HL-60/S4 (cell line): ENCODE data around the gene TRRAP.

Experiments used
- in situ Hi-C: fragments of 300-500 bp; cut with MboI; formaldehyde crosslinking; loops from 2 replicates; pipeline ENCODE4 v1.14.3; 2022; ENCODE audit warnings: low sequenced_read_pairs

Gene TRRAP

DNA sequence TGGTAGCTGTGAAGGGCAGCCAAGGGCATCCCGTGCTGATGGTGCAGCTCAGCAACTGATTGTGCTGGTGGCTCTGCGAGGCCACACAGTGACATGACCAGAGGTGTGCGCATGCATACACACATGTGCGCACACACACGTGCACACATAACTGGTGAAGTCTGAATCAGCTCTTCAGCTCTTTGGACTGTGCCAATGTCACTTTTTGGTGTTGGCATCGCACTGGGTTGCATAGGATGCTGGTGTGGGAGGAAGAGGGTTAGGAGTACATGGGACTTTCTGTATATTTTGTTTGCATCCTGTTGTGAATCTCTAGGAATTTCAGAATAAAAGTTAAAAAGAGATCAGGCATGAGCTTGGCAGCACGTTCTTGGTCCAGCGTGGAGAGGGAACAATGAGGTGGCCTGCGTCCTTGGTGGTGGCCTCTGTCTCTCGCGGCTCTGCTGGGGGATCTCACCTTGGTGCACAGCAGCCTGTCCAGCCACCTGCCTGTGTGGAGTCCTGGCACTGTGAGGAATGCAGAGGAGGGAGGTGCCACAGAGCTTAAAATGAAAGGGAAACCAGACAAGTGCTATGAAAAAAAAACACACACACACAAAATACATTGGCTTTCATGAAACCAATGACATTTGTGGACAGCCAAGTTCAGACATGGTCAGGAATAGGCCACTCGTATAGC is 124.0 kb downstream of the TRRAP start:
- in situ Hi-C loops: no loop called here

- in situ Hi-C loops: no loop called here
Measured at GRCh38 chr7:99002827-99003212, 124.5 kb downstream of the TRRAP start.

DNA sequence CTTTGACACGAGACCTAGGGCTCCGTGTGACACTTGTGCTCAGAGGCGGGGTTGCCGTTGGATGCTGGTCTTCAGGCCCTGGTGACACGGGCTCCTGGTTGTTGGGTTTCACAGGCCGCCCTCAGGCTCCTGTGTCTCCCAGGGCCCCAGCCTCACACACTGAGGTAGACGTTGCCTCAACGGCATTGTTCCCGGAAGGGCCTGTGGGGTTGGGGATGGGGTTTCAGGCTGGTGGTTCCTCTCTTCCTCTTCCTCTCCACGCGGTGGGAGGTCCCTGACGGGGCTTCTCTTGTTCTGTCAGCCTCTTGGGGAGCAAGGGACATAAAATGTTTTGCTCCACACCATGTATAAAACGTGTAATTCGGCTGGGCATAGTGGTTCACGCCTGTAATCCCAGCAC is 125.1 kb downstream of the TRRAP start:
- in situ Hi-C loops: no loop called here

GRCh38 chr7:99004216-99004615 is 125.9 kb downstream of the TRRAP start:
- in situ Hi-C loops: no loop called here

DNA sequence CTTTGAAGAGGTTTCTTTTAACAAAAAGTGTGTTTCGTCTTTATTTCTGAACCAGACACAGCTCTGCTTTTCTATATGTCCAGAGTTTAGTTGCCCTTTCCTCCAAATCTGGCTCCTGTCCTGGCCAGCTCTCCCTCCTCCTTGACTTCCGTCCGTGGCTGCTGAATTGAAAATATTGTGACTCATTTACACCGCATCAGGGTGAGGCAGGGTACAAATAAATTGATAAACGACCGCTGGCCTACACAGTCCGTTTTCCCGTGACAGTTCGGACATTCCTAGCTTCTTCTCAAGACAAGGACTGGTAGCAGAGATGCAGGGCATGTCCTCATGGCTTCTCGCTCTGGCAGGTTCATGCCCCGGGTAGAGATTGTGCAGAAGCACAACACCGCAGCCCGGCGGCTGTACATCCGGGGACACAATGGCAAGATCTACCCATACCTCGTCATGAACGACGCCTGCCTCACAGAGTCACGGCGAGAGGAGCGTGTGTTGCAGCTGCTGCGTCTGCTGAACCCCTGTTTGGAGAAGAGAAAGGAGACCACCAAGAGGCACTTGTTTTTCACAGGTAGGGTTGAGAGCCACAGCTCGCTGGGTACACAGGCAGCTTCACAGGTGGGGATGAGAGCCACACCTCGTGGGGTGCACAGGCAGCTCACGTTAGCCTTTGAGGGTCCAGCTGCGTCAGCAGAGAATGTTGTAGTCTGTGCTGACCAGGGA is 126.6 kb downstream of the TRRAP start:
- in situ Hi-C loops: no loop called here

GRCh38 chr7:99005776-99006175 is 127.4 kb downstream of the TRRAP start:
- in situ Hi-C loops: no loop called here

DNA sequence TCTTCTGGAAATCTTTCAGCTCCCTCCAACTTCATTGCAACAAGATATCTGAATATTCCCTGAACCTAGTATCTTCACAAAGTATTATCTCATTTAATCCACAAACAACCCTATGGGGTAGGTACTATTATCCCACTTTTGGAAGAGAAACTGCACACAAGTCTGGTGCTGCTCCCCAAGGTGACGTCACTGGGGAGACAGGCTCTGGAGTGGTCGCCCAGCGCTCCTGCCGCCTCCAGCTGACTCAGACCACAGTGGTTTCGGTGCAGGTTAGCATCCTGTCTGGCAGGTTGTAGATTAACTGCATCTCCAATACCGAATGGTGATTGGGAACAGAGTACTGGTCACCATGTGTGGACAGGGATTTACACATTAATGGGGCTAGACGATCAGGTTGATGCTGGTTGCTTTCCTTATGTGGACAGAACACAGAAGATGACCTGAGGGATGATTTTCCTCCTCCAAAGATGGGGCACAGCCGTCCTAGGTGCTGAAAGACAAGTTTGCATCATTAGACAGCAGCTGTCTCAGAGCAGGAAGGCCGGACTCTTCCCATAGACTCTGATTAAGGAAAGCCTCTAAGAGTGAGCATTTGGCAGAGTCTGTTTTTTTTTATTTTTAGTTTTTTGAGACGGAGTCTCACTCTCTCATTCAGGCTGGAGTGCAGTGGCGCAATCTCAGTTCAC is 128.6 kb downstream of the TRRAP start:
- in situ Hi-C loops: no loop called here

DNA sequence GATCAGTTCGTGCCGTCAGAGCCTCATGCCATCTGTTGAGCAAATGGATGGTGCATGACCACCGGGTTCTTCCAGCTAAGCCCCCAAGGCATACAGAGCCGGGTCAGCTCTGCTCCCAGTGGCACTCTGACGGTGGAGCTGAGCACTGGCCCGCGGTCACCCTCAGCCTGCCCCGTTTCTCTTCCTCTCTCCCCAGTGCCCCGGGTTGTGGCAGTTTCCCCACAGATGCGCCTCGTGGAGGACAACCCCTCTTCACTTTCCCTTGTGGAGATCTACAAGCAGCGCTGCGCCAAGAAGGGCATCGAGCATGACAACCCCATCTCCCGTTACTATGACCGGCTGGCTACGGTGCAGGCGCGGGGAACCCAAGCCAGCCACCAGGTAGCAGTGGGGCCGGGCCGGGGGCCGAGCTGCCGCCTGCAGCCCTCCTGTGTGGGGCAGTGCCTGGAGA is 129.9 kb downstream of the TRRAP start:
- in situ Hi-C loops: no loop called here

- in situ Hi-C loops: no loop called here
Measured at GRCh38 chr7:99008921-99009530, 130.7 kb downstream of the TRRAP start.

DNA sequence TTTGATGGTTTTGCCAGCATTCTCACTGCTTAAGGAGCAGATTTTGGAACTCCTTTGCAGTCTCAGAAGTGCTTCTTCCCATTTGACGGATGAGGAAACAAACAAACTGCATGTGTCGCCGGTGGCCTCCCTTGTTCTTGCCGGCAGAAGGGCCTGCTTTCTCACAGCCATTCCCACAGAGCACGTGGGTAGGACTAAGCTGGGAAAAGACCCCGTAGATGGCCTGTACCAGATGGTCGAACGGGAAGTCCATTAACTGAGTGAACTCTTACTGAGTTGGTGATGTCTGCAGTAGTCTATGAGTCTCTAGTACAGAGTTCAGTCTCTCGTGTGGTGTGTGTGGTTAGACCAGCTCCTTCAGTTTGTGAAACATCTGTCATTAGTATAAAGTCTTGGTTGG is 131.9 kb downstream of the TRRAP start:
- in situ Hi-C loops: no loop called here

GRCh38 chr7:99011341-99011705 is 133.0 kb downstream of the TRRAP start:
- in situ Hi-C loops: no loop called here

DNA sequence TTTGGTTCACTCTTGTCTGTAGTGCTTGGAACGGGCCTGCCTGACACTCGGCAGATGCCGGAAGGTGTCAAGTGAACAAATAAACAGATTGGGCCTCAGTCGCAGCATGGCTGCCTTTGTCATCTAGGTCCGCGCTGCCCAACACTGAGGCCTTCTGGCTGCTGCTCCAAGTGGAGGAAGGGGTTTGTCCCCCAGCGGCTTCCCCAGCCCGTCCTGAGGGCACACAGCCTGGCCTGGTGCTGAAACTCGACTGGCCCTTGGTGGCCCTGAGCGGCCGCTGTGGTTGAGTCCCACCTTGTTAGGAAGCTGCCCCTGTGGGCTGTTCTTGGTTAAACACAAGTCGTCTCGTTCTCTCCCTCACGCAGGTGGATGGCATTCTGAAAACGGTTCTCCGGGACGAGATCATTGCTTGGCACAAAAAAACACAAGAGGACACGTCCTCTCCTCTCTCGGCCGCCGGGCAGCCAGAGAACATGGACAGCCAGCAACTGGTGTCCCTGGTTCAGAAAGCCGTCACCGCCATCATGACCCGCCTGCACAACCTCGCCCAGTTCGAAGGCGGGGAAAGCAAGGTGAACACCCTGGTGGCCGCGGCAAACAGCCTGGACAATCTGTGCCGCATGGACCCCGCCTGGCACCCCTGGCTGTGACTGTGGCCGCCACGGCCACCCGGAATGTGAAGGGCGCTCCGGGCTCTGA is 133.5 kb downstream of the TRRAP start:
- in situ Hi-C loops: no loop called here

DNA sequence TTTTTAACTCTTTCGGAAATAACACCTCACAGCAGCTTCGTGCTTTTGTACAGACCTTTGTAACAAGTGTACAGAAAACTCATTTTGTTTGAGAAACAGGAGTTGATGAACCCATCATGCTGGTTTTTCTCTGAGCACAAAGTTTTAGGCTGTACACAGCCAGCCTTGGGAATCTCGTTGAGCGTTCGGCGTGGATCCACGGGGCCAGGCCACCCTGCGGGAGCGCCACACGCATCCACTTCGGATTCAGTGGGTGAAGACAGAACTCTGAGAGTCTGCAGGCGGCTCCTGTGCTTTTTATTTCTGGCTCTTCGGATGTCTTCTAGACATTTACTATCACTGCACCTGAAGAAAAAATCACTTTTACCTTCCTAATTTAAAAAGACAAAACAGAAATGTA is 134.4 kb downstream of the TRRAP start:
- in situ Hi-C loops: no loop called here

DNA sequence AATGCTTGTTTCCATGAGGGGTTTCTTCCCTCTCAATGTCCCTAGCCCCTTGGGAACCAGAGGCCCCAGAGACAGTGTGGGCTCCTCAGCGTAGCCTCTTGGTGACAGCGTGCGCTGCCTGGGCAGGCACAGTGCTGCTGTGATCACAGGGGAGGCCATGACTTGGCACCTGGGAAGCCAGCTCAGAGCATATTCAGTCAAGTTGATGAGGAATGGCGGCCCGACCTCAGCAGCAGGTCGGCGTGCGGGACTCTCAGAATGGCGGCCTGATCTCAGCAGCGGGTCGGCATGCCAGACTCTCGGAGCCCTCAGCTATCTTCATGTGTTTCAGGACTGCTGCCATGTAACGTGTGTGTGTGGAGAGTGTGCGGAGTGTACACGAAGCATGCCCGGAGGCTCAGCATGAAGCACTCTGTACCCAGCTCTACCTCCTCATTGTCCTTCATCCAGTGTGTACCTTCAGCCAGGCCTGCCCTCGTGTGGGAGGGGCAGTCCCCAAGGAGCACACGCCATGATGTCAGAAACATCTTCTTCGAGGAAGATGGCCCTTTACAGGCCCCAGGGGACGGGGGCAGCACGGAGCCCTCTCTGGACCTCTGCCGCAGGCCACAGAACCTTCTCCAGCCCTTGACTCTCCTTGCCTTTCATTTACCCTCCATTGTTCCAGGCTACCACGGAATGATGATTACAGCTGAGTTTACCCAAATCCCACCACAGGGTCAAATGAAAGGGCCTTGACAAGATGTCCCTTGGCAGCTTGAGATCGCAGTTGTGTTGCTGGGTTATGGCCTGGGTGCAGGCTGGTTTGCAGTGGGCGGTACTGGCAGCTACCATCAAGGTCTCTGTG is 135.2 kb downstream of the TRRAP start:
- in situ Hi-C loops: no loop called here

- in situ Hi-C loops: no loop called here
Measured at GRCh38 chr7:99014113-99014985, 136.0 kb downstream of the TRRAP start.

- in situ Hi-C loops: no loop called here
Measured at GRCh38 chr7:99016196-99016595, 137.9 kb downstream of the TRRAP start.

- in situ Hi-C loops: no loop called here
Measured at GRCh38 chr7:99019523-99020412, 141.4 kb downstream of the TRRAP start.

DNA sequence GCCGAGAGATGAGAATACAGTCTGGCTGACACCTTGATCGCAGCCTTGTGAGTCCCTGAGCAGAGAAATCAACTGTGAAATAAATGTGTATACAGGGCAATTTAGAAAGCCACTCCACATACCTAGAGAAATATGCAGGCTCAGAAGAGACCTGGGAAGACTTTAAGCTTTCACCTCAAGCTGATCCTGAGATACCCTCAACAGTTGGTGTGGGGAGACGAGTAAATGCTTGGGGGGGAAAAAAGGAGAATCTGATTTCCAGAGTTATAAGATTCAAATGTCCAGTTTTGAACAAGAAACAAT is 142.0 kb downstream of the TRRAP start:
- in situ Hi-C loops: no loop called here
